Left lobe of liver (tissue), 2 donors: ENCODE data around the gene PWWP2B. TPM values are rescaled to one million over a fixed set of nuclear protein-coding genes. Genes with fewer than 3 reads are reported as not detected.

Experiments used
- ATAC-seq: fragments of 200-7000 bp; cut with Tn5 transposase; one replicate; pipeline ENCODE4 v1.9.1; 2020; ENCODE audit warnings: mild to moderate bottlenecking, moderate library complexity
- DNase-seq: peaks from one replicate; pipeline ENCODE4 v3.0.0-alpha.2; 2020; ENCODE audit warnings: low spot score
- total RNA-seq: library from RNA; stranded (reverse); gene quantifications from one replicate; pipeline ENCODE4 v1.2.1, GENCODE V29; 2021
- donor health status: DM: no; HTN: no; CAD: no; lungs with moderate emphysema.
- donor health status: DM: no; HTN: yes; CAD: no.

The PWWP2B gene
- total RNA-seq, 1 donor from 2014 or later, result 5.8 TPM

DNA sequence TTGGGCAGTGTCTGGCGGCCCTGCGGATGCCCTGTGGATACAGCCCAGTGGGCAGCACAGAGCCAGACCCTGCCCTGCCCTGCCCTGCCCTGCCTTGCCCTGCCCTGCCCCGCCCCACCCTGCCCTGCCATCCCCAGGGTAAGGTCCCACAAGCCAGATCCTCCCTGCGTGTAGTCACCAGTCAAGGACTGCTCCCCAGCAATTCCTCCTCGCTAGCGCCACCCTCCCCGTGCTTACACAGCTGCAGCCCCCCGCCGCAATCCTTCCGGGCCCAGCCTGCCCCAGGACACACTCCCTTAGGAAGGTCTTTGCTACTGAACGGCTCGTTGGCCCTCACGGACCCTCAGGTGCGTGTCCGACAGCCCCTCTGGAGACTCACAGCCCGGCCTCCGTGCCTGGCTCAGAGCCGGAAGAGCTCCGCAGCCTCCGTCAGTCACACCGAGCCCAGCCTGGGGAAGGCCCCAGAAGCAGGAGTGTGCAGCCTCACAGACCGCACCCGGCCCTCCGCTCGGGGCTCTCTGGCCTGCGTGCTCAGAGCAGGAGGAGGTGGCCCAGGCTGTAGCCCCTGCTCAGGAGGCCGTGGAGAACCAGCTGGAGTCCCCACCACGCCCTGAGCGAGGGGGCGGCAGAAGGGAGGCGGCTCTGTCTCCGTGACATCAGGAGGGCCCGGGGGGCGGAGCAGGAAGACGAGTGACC lies 68.3 kb downstream of the PWWP2B start:
- ATAC-seq (no peak), DNase-seq (no peak)

DNA sequence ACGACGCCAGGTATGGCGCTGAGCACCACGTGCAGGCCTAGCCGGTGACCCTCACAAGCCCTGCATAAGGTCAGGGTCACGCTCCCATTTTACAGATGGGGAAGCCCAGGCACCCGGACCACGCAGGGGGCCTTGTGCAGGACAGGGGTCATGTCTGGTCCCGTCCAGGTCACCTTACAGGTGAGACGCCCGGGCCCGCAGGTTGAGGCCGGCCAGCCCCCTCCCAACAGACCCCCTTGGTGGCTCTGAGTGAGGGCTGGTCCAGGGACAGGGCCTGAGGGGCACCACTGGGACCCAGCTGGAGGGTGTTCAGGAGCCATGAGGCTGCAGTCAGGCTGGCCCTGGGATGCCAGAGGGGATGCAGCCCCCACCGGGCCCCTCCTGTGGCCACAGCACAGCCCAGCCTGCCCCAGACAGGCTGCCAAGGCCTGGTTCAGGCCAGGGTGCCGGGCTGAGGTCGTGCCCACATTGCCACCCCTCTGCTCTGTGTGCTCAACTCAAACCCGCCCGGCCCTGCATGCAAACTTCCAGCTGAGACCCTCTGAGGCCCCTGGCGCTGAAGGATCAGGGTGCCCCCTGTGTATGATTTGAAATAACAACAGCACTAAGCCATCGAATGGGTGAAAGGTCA lies 69.0 kb downstream of the PWWP2B start:
- no peak for ATAC-seq
- no peak for DNase-seq

DNA sequence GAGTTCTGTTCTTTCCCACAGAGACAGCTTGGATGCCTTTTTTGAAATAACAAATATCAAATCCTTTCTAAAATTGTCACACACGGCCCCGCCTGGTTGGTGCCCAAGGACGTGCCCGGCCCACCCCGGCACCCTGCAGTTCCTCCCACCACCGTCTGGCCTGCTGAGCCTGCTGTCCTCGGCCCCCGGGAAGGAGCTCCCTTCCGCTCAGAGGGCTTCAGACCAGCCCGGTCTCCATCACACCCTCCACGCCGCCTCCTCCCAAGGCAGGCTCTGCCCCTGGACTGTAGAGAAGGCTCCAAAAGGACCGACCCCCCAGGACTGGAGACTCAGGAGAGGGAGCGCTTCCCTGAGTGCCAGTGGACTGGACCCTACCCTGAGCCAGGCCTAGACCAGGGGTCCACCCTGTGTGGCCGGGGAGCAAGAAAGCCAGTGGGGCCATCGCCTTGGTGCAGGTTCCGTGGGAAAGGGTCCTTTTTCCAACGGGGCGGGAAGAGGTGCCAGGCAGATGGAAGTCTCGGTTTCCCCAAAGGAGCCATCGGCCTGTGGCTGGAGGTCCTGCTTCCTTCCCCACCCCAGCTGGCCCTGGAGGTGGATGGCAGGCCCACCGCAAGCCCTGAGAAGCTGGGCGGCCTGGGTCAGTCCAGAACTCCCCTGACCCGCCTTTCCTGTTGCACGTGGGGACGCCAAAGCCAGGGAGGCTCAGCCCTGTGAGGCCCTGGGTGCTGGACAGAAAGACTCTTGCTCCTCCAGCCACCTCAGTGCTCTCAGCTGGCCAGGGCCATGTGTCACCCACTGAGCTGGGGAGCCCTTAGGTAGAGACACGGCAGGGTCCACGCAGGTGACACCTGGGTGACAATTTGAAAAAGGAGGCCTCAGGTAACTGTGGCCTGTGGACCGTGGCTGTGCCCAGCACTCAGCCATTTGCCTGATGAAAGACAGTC lies 69.8 kb downstream of the PWWP2B start:
- ATAC-seq (no peak), DNase-seq (no peak)

Other genes starting within 250 kb of the PWWP2B start
- 0.08 TPM for gene DPYSL4, start 210.3 kb upstream of the PWWP2B start, total RNA-seq
- 3.3 TPM for gene STK32C, start 89.2 kb upstream of the PWWP2B start, total RNA-seq
- gene LRRC27, start 65.0 kb upstream of the PWWP2B start, total RNA-seq, result 3.4 TPM
- 18.3 TPM for gene INPP5A, start 140.6 kb downstream of the PWWP2B start, total RNA-seq